BJ (cell line): ENCODE data around the gene PRKG1. TPM values are rescaled to one million over a fixed set of nuclear protein-coding genes. Genes with fewer than 3 reads are reported as not detected.

Experiments
- CTCF ChIA-PET: fragments of 350-600 bp; formaldehyde crosslinking; extraction: SDS; loops from one replicate; lab custom pipeline; 2021; ENCODE audit warnings: antibody characterized with exemption, inconsistent platforms; lab: Yijun Ruan, JAX
- POLR2A ChIA-PET: fragments of 300-600 bp; sonication (Branson Sonifier 250); formaldehyde crosslinking; extraction: SDS; loops from one replicate; lab custom pipeline; 2021; ENCODE audit warnings: antibody characterized with exemption; lab: Charles Lee
- DNase-seq: peaks from one replicate; pipeline ENCODE4 v3.0.0-alpha.2; 2011; ENCODE audit warnings: low read depth
- H3K27me3 ChIP-seq: 2 replicates; pipeline ENCODE4 v1.6.0; 2011; ENCODE audit warnings: low read length; ENCODE audit not compliant: control insufficient read depth, insufficient read depth
- H3K36me3 ChIP-seq: 2 replicates; pipeline ENCODE4 v1.5.1; 2011; ENCODE audit warnings: low read length; ENCODE audit not compliant: control insufficient read depth, insufficient read depth
- H3K4me3 ChIP-seq: 2 replicates; pipeline ENCODE4 v1.5.1; 2011; ENCODE audit warnings: low read depth, mild to moderate bottlenecking, control low read depth, low read length
- polyA plus RNA-seq: library from polyadenylated mRNA; depleted of rRNA; stranded (reverse); fragments of >200 nt; gene quantifications from 2 replicates; pipeline ENCODE4 v1.2.3, GENCODE V29; 2011
- TF ChIP-seq, protein P1 (sequence below): IDR thresholded peaks from 2 replicates; pipeline ENCODE4 v1.5.1; 2011; ENCODE audit warnings: low read depth, mild to moderate bottlenecking, control low read depth, inconsistent platforms, low read length, moderate library complexity; ENCODE audit not compliant: insufficient read depth

Gene PRKG1
- polyA plus RNA-seq, 1 experiment = 9.7 TPM

DNA sequence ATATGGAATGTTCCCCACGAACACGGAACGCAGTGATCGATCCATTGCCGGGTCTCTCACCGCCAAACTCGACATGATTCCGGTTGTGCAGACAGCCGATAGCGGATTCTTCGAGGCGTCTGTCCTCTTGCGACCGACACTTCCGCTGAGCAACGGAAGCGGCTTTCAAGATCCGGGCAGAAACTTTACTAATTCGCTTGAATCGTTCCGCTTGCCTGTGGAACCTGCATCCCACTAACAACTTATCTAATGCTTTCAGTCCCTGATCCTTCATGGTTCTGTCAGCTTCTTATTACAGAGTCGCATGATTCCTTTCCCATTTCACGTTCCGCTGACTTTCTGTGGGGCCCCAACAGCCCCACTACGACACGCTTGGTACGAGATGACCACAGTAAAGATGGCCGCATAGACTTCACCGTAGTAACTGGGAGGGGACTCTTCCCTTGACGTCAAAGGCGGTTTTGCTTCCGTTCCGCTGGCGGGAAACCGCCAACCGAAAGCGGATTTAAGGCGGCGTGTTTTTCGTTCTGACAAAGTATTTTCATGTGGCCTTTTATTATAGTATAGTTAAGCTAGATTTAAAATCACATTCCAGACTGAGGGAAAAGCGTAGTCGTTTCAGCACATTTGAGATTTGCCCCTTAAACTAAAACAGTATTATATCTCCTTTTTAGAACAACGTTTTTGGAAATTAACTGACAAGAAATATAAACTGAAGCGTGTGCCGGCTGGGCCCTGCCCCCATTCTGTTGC, 625.4 kb downstream of the PRKG1 start, which contains the start of gene CSTF2T:
Gene CSTF2T (minus strand): TSS at position 121 of the 753 bp plus-strand sequence. CDS start 46 bp downstream, at position 75.
- Histone ChIP-seq H3K27me3 (no peaks in the 10 kb centered on the region), H3K4me3 (peak within 1 kb of the TSS; percentile 69), H3K36me3 (no peaks in the 10 kb centered on the region; the same call in 1 of the 2 replicates)
- ChIA-PET CTCF (no interaction called here), POLR2A (no interaction called here)
- DNase-seq = peak; percentile 41
- TF ChIP-seq, protein P1, sequence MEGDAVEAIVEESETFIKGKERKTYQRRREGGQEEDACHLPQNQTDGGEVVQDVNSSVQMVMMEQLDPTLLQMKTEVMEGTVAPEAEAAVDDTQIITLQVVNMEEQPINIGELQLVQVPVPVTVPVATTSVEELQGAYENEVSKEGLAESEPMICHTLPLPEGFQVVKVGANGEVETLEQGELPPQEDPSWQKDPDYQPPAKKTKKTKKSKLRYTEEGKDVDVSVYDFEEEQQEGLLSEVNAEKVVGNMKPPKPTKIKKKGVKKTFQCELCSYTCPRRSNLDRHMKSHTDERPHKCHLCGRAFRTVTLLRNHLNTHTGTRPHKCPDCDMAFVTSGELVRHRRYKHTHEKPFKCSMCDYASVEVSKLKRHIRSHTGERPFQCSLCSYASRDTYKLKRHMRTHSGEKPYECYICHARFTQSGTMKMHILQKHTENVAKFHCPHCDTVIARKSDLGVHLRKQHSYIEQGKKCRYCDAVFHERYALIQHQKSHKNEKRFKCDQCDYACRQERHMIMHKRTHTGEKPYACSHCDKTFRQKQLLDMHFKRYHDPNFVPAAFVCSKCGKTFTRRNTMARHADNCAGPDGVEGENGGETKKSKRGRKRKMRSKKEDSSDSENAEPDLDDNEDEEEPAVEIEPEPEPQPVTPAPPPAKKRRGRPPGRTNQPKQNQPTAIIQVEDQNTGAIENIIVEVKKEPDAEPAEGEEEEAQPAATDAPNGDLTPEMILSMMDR = no peak

DNA sequence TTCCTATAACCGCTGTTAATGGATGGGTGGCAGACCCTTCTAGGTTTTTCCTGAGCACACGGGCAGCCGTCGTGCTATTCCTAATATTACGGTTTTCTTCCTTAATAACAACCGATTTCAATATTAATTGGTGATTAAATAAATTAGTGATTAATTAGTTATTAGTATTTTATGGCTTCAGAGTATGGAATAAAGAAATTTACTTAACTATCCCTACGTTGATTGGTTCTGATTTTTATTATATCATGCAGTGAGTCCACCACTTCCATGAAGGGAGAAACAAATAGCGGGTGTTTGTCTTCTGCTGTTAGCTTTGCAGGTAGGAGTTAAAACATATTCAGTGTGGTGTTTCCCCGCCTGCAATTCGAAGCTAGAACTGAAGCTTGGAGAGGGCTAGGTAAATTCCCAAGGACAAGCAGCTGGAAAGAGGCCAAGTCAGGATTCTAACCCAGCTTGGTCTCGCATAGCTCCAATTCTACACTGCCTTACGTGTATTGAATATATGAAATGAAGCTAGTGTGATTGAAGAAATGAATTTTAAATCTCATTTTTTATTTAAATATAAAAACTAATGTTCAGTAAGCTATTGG, 626.0 kb downstream of the PRKG1 start:
- TF ChIP-seq, protein P1 = no peak
- POLR2A ChIA-PET = no interaction called here
- Histone ChIP-seq H3K4me3 (peak overlapping the region; percentile 69), H3K27me3 (no peaks in the 10 kb centered on the region), H3K36me3 (no peaks in the 10 kb centered on the region; the same call in 1 of the 2 replicates)
- DNase-seq = no peak
- CTCF ChIA-PET = no interaction called here

DNA sequence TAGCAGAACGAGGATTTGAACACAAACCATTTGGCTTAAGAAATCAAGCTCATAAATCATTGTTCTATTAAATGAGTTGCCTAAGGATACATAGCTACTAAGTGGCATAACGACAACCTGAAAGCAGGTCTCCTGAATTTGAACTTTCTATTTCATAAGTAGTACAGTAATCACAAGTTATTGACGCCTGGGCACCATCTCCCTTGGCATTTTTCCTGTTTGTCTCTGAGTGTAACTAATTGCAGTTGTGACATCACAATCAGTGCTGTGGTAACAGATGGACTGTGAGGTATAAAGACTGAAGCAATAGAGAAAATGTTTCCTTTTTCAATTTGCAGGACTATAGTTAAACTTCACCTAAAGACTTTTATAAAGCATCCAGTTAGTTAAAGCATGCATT, 631.5 kb downstream of the PRKG1 start:
- CTCF ChIA-PET = interaction anchor here (1.4 kb wide), 1 partner anchor 14 kb away, joined by 4 read pairs; no protein-coding TSS in a partner anchor
- DNase-seq = no peak
- no peaks in the 10 kb centered on the region for H3K36me3 ChIP-seq
- H3K27me3 ChIP-seq = peaks cover 2% of the 10 kb centered on the region; the same call in 1 of the 2 replicates
- H3K4me3 ChIP-seq = no peak overlapping the region
- TF ChIP-seq, protein P1 = no peak
- POLR2A ChIA-PET = no interaction called here

DNA sequence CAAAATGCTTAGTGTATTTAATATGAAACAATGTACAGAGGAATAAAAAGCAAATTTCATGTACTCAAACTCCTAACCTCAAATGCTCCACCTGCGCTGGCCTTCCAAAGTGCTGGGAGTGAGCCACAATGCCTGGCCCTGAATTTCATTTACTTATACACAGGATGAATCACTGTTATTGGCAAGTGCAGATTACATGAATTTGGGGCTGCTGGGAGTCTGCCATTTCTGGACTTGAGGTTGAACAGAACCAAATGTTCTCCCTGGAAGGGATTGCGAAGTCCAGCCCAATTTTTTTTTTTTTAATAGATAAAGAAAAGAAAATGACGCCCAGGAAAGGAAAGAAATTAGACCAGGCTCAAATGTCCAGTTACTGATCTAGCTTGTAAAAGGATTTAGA, 631.9 kb downstream of the PRKG1 start:
- DNase-seq = peak; percentile 53
- Histone ChIP-seq H3K4me3 (no peak overlapping the region), H3K27me3 (peaks cover 2% of the 10 kb centered on the region; the same call in 1 of the 2 replicates), H3K36me3 (no peaks in the 10 kb centered on the region)
- TF ChIP-seq, protein P1 = no peak
- ChIA-PET CTCF (interaction anchor here (1.4 kb wide), 1 partner anchor 13 kb away, joined by 4 read pairs; no protein-coding TSS in a partner anchor), POLR2A (no interaction called here)

DNA sequence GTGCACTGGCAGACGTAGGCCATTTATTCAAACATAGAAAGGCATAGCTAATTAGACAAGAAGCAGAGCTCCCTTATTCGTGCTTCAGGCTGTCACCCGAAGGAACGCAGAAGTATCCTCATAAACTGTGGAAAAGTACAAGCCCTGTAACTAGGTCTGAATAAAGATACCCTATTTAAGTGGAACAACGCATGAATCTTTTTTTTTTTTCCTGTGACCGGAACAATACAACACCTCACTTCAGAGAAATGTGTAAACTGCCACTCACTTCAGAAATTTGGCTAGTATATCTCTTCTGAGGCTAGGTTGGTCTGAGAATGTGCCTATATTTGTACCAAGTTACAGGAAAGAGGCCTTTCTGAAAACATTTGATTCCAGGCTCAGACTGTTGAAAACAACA, 633.1 kb downstream of the PRKG1 start:
- POLR2A ChIA-PET = no interaction called here
- no peak for DNase-seq
- Histone ChIP-seq H3K27me3 (peaks cover 2% of the 10 kb centered on the region; the same call in 1 of the 2 replicates), H3K4me3 (no peak overlapping the region), H3K36me3 (no peaks in the 10 kb centered on the region)
- CTCF ChIA-PET = interaction anchor here (0.6 to 1.4 kb wide), 2 partner anchors 12 to 79 kb away, joined by 3 to 4 read pairs; no protein-coding TSS in a partner anchor
- TF ChIP-seq, protein P1 = no peak
